Measurements from ENCODE around the gene BAG2. TPM values are rescaled to one million over a fixed set of nuclear protein-coding genes. Genes with fewer than 3 reads are reported as not detected.

Gene BAG2
- total and polyA plus RNA-seq, 2 of the 4 experiments (the other 2 are of a cell fraction) = 8.1 to 10.0 TPM

GRCh38 chr6:57216235-57217101, 44.3 kb downstream of the BAG2 start:
- no peak overlapping the region for H2AK9ac ChIP-seq (replicated peaks; ENCODE audit: low read depth, low read length, poor library complexity)
- no peak overlapping the region for H4K8ac ChIP-seq (ENCODE audit: low read depth in 2 of 2, low read length in 2 of 2)
- H3K4me1 ChIP-seq (ENCODE audit: control insufficient read depth, insufficient read depth, low read length) = peaks cover 9% of the 10 kb centered on the region
- H3K27me3 ChIP-seq (ENCODE audit: control insufficient read depth, insufficient read depth, low read length) = no peaks in the 10 kb centered on the region
- no peak overlapping the region for H4K91ac ChIP-seq (ENCODE audit: insufficient read depth, low read depth, low read length)
- intact Hi-C loops (cut with micrococcal nuclease) (no loop called here), dilution Hi-C loops (cut with HindIII; ENCODE audit: low sequenced_read_pairs, unreplicated experiment) (no loop called here), in situ Hi-C loops (cut with MboI; ENCODE audit: low sequenced_read_pairs) (no loop called here)
- no peak overlapping the region for H3K56ac ChIP-seq (ENCODE audit: extremely low read depth, insufficient read depth, low read length)
- H3K4ac ChIP-seq (ENCODE audit: low read depth, low read length) = no peak overlapping the region
- H2BK120ac ChIP-seq (ENCODE audit: low read depth, low read length) = no peak overlapping the region
- no peak overlapping the region for H2BK15ac ChIP-seq (ENCODE audit: low read depth, low read length)
- peaks cover 9% of the 10 kb centered on the region for H3K9me1 ChIP-seq (ENCODE audit: insufficient read depth, low read length)
- no peak overlapping the region for H2BK20ac ChIP-seq (ENCODE audit: low read depth, low read length)
- no peak for ATAC-seq (ENCODE audit: low read depth)
- no peak overlapping the region for H2AFZ ChIP-seq (replicated peaks; ENCODE audit: low read length, poor library complexity)
- BruUV-seq (replicated peaks) = no TSS peak
- 93% methylated on average over 3 of the region's 7 CpGs; no CpG with 5 or more reads in 1 of the 2 experiments for WGBS, 2 experiments (ENCODE audit: extremely low coverage in 2 of 2, insufficient read length in 1 of 2)
- peaks cover 3% of the 10 kb centered on the region for H3K36me3 ChIP-seq (ENCODE audit: control insufficient read depth, insufficient read depth, low read length)
- TF ChIP-seq MAZ (IDR thresholded peaks at IDR 0.05; ENCODE audit: borderline replicate concordance, low read depth, low read length) (no peak), CEBPB (IDR thresholded peaks at IDR 0.05; ENCODE audit: low read depth, low read length) (peak; percentile 48; the same call in 1 of the 2 replicates)
- no peak overlapping the region for H3K14ac ChIP-seq (replicated peaks; ENCODE audit: low read depth, low read length)
- ChIA-PET POLR2A (ENCODE audit: unreplicated experiment) (no interaction called here), CTCF (no interaction called here)
- H3K18ac ChIP-seq (ENCODE audit: low read depth, low read length) = no peak overlapping the region
- no peak overlapping the region for H2AK5ac ChIP-seq (ENCODE audit: low read depth, low read length)
- H3K9me3 ChIP-seq (ENCODE audit: control insufficient read depth, insufficient read depth, low read length) = 0 out of 2 replicates have a peak, but pooled peaks cover 1% of the 10 kb centered on the region
- DNase-seq = peak; percentile 28
- H2BK5ac ChIP-seq (ENCODE audit: low read depth, low read length, poor library complexity, severe bottlenecking) = no peak overlapping the region
- no peak overlapping the region for H3K23ac ChIP-seq (ENCODE audit: low read depth, low read length)
- H3K9ac ChIP-seq (ENCODE audit: low read depth, low read length) = no peak overlapping the region
- no peak overlapping the region for H3K4me3 ChIP-seq (ENCODE audit: insufficient read depth, low read depth, low read length)
- peak overlapping the region; percentile 48; the same call in 1 of the 2 replicates for H3K4me2 ChIP-seq (ENCODE audit: low read depth, low read length)
- no peak overlapping the region for H3K27ac ChIP-seq (ENCODE audit: insufficient read depth, low read length)
- H4K20me1 ChIP-seq (ENCODE audit: insufficient read depth, low read length) = peaks cover 44% of the 10 kb centered on the region
- H4K5ac ChIP-seq (ENCODE audit: low read depth, low read length) = no peak overlapping the region
- H3K79me1 ChIP-seq (ENCODE audit: low read depth in 1 of 2, low read length in 2 of 2) = peaks cover 5 to 63% of the 10 kb centered on the region in 2 experiments; a peak in 2 of 4 replicates
